NCI-H2196 treated with DMSO at 0.1 percent for 48 hours (cell line): ENCODE data around the gene SSBP2.

Experiments
- DNase-seq: peaks from one replicate; lab custom pipeline; 2025; ENCODE audit not compliant: unreplicated experiment; lab: John Stamatoyannopoulos, UW

SSBP2 gene

GRCh38 chr5:81400375-81400774 is 350.5 kb downstream of the SSBP2 start:
- DNase-seq = no peak

GRCh38 chr5:81398741-81399140 is 352.2 kb downstream of the SSBP2 start:
- DNase-seq = no peak

- no peak for DNase-seq
Observed at GRCh38 chr5:81397176-81397575, 353.7 kb downstream of the SSBP2 start.

- DNase-seq = no peak
Observed at GRCh38 chr5:81395262-81395661, 355.6 kb downstream of the SSBP2 start.

GRCh38 chr5:81393783-81394718 is 356.8 kb downstream of the SSBP2 start, which contains the start of gene ACOT12:
Gene ACOT12 (minus strand): TSS chr5:81394134. CDS start chr5:81394114, 20 bp downstream.
- DNase-seq = no peak

GRCh38 chr5:81393430-81393782 is 357.5 kb downstream of the SSBP2 start:
- no peak for DNase-seq

GRCh38 chr5:81389025-81389424 is 361.9 kb downstream of the SSBP2 start:
- no peak for DNase-seq

- no peak for DNase-seq
Observed at GRCh38 chr5:81388169-81388568, 362.7 kb downstream of the SSBP2 start.

- DNase-seq = no peak
Observed at GRCh38 chr5:81383867-81384266, 367.0 kb downstream of the SSBP2 start.

GRCh38 chr5:81371354-81371876 is 379.5 kb downstream of the SSBP2 start:
- DNase-seq = no peak

GRCh38 chr5:81370912-81371311 is 380.0 kb downstream of the SSBP2 start:
- DNase-seq = no peak

GRCh38 chr5:81365541-81365940 is 385.4 kb downstream of the SSBP2 start:
- no peak for DNase-seq

- no peak for DNase-seq
Observed at GRCh38 chr5:81363093-81363871, 387.6 kb downstream of the SSBP2 start.
